Stimulated activated naive CD8-positive, alpha-beta T cell treated with anti-CD3 and anti-CD28 coated beads, Interleukin-15, amount 100 ng/mL, for 72 hours (primary cell): Measurements from ENCODE around the gene NRCAM.
"Not testable (repeated sequence)": the region's sequence is repeated elsewhere in the genome, so short reads cannot be mapped to it uniquely, and the experiment has no call there.

ENCODE experiments used
- ATAC-seq: fragments of 150-1000 bp; cut with Tn5 transposase; 2 replicates; pipeline ENCODE4 v1.10.0; 2021; ENCODE audit warnings: mild to moderate bottlenecking, moderate library complexity
- DNase-seq, 2 donors: peaks; one replicate each; pipeline ENCODE4 v3.0.0; 2021 to 2022
- H3K27ac Mint-ChIP-seq, 2 donors: one replicate each; pipeline ENCODE4 v1.8.0; 2022; ENCODE audit warnings: mild to moderate bottlenecking in 2 of 2, mixed read lengths in 2 of 2, moderate library complexity in 2 of 2
- H3K27me3 Mint-ChIP-seq: one replicate; pipeline ENCODE4 v1.8.0; 2022; ENCODE audit warnings: mixed read lengths
- H3K4me1 Mint-ChIP-seq: one replicate; pipeline ENCODE4 v1.8.0; 2022; ENCODE audit warnings: mild to moderate bottlenecking, mixed read lengths
- H3K4me3 Mint-ChIP-seq, 2 donors: one replicate each; pipeline ENCODE4 v1.8.0; 2022; ENCODE audit warnings: mild to moderate bottlenecking in 2 of 2, mixed read lengths in 2 of 2, moderate library complexity in 1 of 2
- H3K9me3 Mint-ChIP-seq, 2 donors: one replicate each; pipeline ENCODE4 v1.8.0; 2022; ENCODE audit warnings: mixed read lengths in 2 of 2

Gene NRCAM

DNA sequence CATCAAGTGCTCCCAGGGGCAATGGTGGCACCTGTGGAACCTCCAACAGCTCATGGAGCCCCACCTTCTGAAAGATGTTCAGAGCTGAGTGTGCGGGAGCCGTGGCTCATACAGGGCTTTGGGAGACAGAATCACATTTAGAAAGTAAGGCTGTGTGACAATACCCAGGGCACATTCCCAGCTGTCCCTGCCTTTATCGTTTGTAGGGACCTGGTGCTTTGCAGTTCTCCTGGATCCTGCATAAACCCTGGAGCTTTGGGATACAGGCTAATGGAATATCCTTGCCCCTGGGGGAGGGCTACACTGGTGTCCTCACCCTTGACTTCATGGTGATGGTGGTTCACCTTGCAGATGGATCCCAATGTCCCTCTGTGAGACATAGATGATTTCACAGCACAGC, 191.2 kb downstream of the NRCAM start:
- Mint-ChIP-seq H3K27ac (no peak overlapping the region), H3K4me1 (peaks cover 17% of the 10 kb centered on the region), H3K9me3 (peaks cover 7 to 8% of the 10 kb centered on the region in 2 donors), H3K4me3 (no peak overlapping the region), H3K27me3 (no peaks in the 10 kb centered on the region)
- DNase-seq (no peak), ATAC-seq (no peak)

DNA sequence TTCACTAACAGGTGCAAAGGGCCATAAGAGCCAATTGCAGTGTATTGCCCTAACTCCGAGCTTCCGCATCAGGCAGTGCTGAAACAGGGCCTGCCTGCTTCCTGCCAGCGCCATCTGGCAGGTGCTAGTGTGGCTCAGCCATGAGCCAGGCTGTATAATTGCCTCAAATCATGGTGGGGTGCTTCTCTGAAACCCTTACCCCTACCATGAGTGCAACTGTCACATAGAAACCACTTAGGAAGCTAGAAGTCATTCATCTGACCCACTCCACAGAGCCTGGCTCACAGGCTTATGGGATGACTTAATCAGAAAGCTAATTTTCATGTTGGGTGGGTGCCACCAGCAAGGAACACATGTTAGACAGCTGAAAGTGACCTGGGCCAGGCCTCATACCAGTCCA, 192.8 kb downstream of the NRCAM start:
- peaks cover 15 to 17% of the 10 kb centered on the region in 2 donors for H3K9me3 Mint-ChIP-seq
- no peak overlapping the region for H3K4me3 Mint-ChIP-seq
- DNase-seq (no peak), ATAC-seq (no peak)
- peaks cover 9% of the 10 kb centered on the region for H3K4me1 Mint-ChIP-seq
- no peak overlapping the region for H3K27ac Mint-ChIP-seq
- H3K27me3 Mint-ChIP-seq: no peaks in the 10 kb centered on the region

DNA sequence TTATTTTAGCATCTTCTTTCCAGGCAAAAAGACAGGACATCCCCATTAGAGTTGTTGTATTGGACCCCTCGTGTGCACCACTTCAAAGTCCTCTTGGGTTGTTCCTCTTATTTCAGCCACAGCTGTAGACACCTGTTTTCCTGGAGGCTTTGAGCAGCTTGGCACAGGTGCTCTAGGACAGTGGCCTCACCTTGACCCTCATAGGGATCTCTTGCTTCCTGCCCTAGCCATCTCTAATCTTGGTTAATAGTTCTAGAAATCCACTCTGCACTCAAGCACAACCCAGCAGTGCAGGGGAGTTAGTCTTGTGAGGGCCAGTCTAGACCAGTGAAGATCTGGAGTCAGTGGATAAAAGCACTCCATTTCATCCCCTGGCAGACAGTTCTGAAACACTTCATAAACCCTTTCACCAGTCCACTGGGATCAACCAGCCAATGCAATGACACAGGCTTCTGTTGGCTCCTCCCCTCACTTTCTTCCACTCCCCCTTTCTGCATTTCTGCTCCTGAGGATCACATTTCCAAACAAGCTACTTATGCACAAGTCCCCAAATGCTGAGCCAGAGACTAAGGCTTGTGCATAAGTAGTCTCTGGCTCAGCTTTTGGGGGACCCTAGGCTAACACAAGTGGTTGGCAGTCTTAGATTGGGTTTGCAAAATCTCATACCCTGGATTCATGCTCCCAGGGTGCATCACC, 194.5 kb downstream of the NRCAM start:
- DNase-seq (no peak), ATAC-seq (no peak)
- no peak overlapping the region for H3K4me3 Mint-ChIP-seq
- H3K9me3 Mint-ChIP-seq: peaks cover 17 to 20% of the 10 kb centered on the region in 2 donors
- no peaks in the 10 kb centered on the region for H3K27me3 Mint-ChIP-seq
- H3K4me1 Mint-ChIP-seq: peaks cover 7% of the 10 kb centered on the region
- no peak overlapping the region for H3K27ac Mint-ChIP-seq

DNA sequence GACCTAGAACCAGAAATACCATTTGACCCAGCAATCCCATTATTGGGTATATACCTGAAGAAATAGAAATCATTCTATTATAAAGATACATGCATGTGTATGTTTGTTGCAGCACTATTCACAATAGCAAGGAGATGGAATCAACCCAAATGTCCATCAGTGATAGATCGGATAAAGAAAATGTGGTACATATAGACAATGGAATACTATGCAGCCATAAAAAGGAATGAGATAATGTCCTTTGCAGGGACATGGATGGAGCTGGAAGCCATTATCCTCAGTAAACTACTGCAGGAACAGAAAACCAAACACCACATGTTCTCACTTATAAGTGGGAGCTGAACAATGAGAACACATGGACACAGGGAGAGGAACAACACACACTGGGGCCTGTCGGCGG, 196.8 kb downstream of the NRCAM start:
- not testable (repeated sequence) for H3K27ac Mint-ChIP-seq, DNase-seq, H3K4me3 Mint-ChIP-seq, H3K27me3 Mint-ChIP-seq, ATAC-seq, H3K4me1 Mint-ChIP-seq
- peaks cover 17 to 20% of the 10 kb centered on the region in 2 donors for H3K9me3 Mint-ChIP-seq

DNA sequence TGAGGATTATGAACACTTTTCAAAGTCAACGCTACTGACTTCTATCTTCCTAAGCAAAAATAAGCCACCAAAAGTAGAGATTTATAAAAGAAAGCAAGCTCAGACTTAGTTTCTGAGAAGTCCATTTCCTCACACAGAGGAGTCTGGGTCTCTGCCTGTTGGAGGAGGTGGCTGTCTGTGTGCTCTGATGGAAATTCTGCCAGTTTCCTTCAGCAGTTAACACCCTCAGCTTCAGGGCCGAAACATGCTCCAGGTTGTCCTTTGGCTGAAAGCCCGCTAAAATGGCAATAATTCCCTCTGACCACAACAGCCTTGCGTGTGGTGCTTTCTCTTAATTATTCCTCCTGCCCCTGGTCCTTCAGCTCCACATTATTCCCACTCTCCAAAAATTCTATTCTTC, 198.3 kb downstream of the NRCAM start:
- Mint-ChIP-seq H3K27me3 (no peaks in the 10 kb centered on the region), H3K9me3 (peaks cover 17 to 20% of the 10 kb centered on the region in 2 donors), H3K4me3 (no peak overlapping the region), H3K4me1 (peaks cover 13% of the 10 kb centered on the region), H3K27ac (no peak overlapping the region)
- no peak for ATAC-seq
- no peak for DNase-seq

DNA sequence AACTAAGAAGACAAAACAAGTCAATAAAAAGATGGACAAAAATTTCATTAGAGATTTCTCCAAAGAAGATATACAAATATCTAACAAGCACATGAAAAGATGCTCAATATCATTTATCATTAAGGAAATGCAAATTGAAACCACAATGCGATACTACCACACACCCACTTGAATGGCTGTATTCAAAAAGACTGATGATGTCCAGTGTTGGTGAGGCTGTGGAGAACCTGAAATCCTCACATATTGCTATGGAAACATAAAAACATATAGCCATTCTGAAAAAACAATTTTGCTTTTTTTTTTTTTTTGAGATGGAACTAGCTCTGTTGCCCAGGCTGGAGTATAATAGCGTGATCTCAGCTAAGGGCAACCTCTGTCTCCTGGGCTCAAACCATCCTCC, 202.0 kb downstream of the NRCAM start:
- ATAC-seq (no peak), DNase-seq (no peak)
- no peaks in the 10 kb centered on the region for H3K27me3 Mint-ChIP-seq
- H3K4me3 Mint-ChIP-seq: no peak overlapping the region
- H3K4me1 Mint-ChIP-seq: peaks cover 13% of the 10 kb centered on the region
- peaks cover 2 to 5% of the 10 kb centered on the region in 2 donors for H3K9me3 Mint-ChIP-seq
- no peak overlapping the region for H3K27ac Mint-ChIP-seq

DNA sequence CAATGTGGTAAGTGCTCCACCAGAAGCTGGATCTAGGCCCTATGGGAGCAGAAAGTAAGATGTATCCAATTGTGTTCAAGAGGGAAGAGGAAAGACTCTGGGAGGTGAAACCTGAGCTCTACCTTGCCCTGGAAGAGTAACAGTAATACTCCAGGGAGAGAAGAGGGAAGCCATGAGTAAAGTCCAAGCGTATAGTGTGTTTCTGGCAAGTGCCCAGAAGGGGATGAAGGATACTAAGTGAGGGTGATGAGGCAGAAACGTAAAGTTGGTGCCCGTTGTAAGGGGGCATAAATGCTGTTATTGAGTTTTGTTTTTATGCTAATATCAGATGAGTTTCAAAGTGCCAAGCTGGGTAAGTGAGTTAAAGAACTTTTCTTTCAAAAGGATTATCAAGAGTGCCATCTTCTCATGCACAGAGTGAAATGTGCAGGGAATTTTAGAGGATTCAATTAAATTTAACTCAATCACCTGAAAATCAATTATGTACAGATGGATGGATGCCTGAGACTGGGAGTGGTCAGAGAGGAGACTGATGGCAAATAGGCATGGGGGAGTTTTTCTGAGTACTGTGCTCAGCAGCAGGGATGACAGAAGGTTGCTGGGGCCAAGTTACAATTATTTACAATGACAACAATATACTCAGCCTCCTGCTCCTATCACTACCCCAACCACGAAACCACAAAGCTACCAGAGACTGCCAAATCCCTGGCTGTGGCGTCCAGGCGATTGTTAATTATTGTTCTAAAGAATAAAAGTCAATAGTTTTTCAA, 202.8 kb downstream of the NRCAM start:
- ATAC-seq: no peak
- no peaks in the 10 kb centered on the region for H3K27me3 Mint-ChIP-seq
- DNase-seq: no peak
- peaks cover 0 to 5% of the 10 kb centered on the region in 2 donors for H3K9me3 Mint-ChIP-seq
- H3K4me1 Mint-ChIP-seq: peaks cover 13% of the 10 kb centered on the region
- H3K27ac Mint-ChIP-seq: no peak overlapping the region
- no peak overlapping the region for H3K4me3 Mint-ChIP-seq

DNA sequence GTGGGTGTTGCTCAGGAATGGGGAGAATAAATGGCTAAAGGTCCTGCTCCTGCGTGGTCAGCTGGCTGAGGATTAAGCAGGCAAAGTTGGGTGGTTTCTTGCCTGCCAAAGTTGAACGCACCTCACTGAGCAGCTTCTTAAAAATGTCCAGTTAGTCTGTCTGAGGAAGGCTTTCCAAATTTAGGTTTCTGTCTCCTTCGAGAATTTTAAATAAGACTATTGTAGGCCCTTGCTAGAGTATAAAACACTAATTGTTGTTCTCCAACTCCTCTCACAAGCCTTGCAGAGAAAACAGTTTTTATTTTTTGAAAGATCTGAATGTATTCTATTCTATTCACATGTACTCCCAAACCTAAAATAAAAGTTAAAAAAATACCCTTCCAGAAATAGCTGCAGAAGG, 204.1 kb downstream of the NRCAM start:
- Mint-ChIP-seq H3K4me1 (peaks cover 20% of the 10 kb centered on the region), H3K9me3 (no peaks in the 10 kb centered on the region), H3K27me3 (no peaks in the 10 kb centered on the region), H3K27ac (no peak overlapping the region), H3K4me3 (no peak overlapping the region)
- DNase-seq: no peak
- no peak for ATAC-seq

DNA sequence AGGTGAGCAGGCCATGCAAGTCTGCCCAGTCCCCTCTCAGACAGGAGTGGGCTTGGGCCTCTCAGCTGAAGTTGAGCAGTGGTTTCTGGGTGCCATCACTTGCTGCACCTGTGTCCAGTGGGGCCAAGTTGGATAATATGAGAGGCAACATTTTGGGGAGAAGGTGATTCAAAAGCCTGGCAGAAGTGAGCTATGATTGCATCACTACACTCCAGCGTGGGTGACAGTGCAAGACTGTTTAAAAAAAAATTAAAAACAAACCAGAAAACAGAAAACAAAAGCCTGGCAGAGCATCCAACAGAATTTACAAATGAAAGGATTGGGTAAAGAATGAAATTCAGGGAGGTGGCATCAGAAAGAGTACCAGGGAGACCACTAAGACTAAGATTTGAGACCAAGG, 204.5 kb downstream of the NRCAM start:
- H3K4me1 Mint-ChIP-seq: peaks cover 21% of the 10 kb centered on the region
- ATAC-seq (no peak), DNase-seq (no peak)
- H3K9me3 Mint-ChIP-seq: no peaks in the 10 kb centered on the region
- H3K4me3 Mint-ChIP-seq: no peak overlapping the region
- no peaks in the 10 kb centered on the region for H3K27me3 Mint-ChIP-seq
- peak overlapping the region in 1 of 2 donors; percentile 13 for H3K27ac Mint-ChIP-seq

DNA sequence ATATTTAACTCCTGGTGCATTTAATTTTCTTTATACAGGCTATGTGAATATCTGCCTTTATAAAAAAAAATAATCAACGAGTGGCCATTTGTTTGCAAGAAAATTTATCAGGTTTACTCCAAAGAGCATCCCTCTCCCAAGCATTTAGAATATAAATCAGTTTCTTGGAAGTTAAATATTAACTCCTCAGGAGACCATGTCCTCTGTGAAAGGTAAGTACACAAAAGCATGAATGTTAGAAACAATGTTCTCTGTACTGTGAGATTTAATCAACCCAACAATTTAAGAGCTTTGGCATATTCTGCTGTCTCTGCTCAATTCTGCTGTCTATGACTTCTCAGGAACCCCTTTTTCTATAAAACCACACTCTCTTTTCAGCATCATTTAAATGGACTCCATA, 206.8 kb downstream of the NRCAM start:
- H3K27ac Mint-ChIP-seq: no peak overlapping the region
- ATAC-seq (no peak), DNase-seq (no peak)
- no peak overlapping the region for H3K4me3 Mint-ChIP-seq
- H3K9me3 Mint-ChIP-seq: peaks cover 0 to 7% of the 10 kb centered on the region in 2 donors
- peaks cover 29% of the 10 kb centered on the region for H3K4me1 Mint-ChIP-seq
- H3K27me3 Mint-ChIP-seq: no peaks in the 10 kb centered on the region

DNA sequence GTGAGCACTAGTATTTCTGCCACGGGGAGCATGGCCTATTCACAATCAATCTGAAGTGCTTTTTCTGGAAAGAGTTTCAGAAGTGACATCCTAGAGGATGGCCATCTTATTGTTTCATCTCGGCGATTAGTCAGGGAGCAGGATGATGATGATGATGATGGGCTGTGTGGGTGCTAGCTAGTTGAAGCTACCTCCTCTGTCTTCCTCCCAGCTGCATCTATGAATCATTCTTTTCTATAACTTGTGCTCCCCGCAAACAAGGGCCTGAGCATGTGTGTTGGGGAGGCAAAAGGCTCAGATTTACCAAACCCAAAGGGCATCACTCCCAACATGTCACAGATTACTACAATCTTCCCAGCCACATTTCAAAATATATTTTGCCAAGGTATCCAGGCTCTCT, 207.4 kb downstream of the NRCAM start:
- no peak overlapping the region for H3K4me3 Mint-ChIP-seq
- ATAC-seq (no peak), DNase-seq (no peak)
- no peaks in the 10 kb centered on the region for H3K27me3 Mint-ChIP-seq
- H3K4me1 Mint-ChIP-seq: peaks cover 25% of the 10 kb centered on the region
- H3K27ac Mint-ChIP-seq: no peak overlapping the region
- H3K9me3 Mint-ChIP-seq: peaks cover 0 to 7% of the 10 kb centered on the region in 2 donors

DNA sequence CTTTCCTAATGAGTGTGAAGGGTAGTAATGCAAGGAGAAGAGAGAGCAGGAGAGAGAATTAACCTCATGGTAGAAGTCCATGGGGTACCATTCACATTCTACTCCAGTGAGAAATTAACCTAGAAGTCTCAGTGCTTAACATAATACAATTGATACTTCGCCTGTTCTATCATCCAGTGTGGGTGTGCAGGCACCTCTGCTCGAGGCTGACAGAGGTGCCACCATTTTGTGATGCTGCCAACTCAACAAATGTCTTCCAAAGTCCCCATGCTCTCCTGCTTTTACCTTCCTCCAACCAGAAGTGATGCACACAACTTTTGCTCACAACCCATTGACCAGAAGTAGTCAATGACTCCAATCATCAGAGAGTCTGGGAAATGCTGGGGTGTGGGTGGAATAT, 207.8 kb downstream of the NRCAM start:
- H3K9me3 Mint-ChIP-seq: peaks cover 0 to 7% of the 10 kb centered on the region in 2 donors

DNA sequence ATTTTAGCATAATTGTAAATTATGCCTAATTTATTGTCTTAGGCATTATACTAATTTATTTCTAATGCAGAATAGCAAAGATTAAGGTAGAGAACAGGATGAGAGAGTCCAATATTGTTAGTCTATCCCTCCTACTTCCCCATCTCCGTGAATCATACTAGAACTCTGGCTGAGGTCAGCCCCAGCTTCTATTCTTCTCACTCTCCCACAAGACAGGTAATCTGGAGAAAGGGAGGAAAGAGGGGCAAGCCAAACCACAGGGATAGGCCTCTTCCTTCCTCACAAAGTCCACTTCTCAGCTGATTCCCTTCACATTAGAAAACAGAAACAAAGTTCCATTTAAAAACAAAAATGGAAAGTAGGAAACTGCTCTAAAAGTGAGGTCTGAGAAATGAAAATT, 208.6 kb downstream of the NRCAM start:
- H3K4me3 Mint-ChIP-seq: no peak overlapping the region
- peak overlapping the region in 1 of 2 donors; percentile 12 for H3K27ac Mint-ChIP-seq
- peaks cover 0 to 7% of the 10 kb centered on the region in 2 donors for H3K9me3 Mint-ChIP-seq
- peaks cover 16% of the 10 kb centered on the region for H3K4me1 Mint-ChIP-seq
- no peaks in the 10 kb centered on the region for H3K27me3 Mint-ChIP-seq
- no peak for ATAC-seq
- no peak for DNase-seq

More for the DNA sequence above, 207.8 kb downstream of the NRCAM start:
- Mint-ChIP-seq H3K27ac (no peak overlapping the region), H3K4me1 (peaks cover 21% of the 10 kb centered on the region), H3K27me3 (no peaks in the 10 kb centered on the region), H3K4me3 (no peak overlapping the region)
- ATAC-seq: no peak
- no peak for DNase-seq

DNA sequence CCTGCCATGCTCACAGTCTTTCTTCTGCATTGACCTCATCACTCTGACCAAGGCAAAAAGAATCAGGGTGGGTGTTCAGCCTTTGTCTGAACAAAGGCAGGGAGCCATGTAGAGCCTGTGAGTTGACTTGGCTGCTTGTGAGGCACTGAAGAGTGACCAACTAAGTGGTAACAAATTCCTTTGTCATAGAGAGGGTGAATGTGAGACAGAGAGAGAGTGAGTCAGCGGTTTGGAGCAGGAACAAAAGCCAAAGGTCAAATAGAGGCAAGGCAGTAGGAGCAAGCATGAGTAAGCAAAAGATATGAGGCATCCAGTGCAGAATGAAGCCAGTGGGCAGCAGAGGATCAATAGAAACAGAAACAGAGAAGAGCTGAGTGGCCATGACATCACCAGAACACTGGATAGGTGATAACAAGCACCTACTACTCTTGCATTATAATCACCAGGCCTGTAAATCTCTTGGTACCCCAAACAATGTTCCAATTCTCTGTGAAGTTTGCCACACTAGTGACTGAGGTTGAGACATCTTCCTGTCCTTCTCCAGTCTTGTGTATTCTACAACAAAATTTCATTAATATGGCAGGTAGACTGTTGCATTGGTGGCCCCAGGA, 209.9 kb downstream of the NRCAM start:
- Mint-ChIP-seq H3K4me1 (peaks cover 16% of the 10 kb centered on the region), H3K27ac (no peak overlapping the region), H3K4me3 (no peak overlapping the region), H3K27me3 (no peaks in the 10 kb centered on the region), H3K9me3 (peaks cover 0 to 7% of the 10 kb centered on the region in 2 donors)
- DNase-seq: peak in 1 of 2 donors; percentile 19
- ATAC-seq: peak; percentile 67

DNA sequence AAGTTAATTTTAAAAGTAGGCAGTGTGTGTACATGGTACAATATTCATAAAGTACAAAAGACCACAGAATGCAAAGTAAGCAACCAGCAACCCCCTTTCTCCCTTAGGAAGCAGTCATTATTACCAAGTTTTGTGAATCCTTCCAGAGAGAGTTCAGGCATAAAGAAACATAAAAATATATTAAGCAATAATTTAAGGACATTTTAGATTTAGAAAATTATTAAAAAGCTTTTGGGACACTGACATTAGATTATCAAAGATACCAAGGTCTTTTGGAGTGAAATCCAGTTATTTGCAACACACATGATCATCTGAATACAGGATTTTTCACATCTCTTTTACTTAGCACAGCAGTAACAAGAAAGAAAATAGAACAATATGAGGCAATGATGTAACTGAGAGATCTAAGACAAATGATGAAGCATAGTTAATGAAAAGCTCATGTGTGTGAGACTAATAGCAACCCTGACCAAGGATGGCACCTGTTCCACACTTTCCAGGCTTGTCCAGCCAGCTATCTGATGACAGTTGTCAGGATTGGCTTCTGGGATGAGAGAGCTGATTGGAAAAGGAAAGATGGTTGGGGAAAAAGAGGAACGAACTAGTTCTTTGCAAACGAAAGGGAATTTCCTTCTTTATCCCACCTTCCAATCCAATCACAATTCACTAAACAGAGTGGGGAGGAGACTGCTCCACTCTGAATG, 210.6 kb downstream of the NRCAM start:
- no peak for ATAC-seq
- no peak overlapping the region for H3K4me3 Mint-ChIP-seq
- peaks cover 0 to 7% of the 10 kb centered on the region in 2 donors for H3K9me3 Mint-ChIP-seq
- H3K27me3 Mint-ChIP-seq: no peaks in the 10 kb centered on the region
- no peak for DNase-seq
- H3K27ac Mint-ChIP-seq: no peak overlapping the region
- H3K4me1 Mint-ChIP-seq: peaks cover 16% of the 10 kb centered on the region
